Gastroesophageal sphincter (tissue), 3 donors: ENCODE data around the gene RELL1.

Source experiments
- CTCF ChIP-seq, 4 experiments: fragments of 200-600 bp in 2 of 4; fragments of 450-650 bp in 2 of 4; sonication (generic) in 1 of 4; IDR thresholded peaks; one replicate each; pipeline ENCODE4 v1.5.1; 2017 to 2019; ENCODE audit warnings: antibody characterized with exemption in 4 of 4, mild to moderate bottlenecking in 2 of 4, moderate library complexity in 2 of 4
- EP300 ChIP-seq: sonication (generic); formaldehyde crosslinking; IDR thresholded peaks from one replicate; pipeline ENCODE4 v1.6.1; 2017; ENCODE audit warnings: antibody characterized with exemption, mild to moderate bottlenecking
- POLR2A ChIP-seq, 2 donors: fragments of 450-650 bp; IDR thresholded peaks; one replicate each; pipeline ENCODE4 v1.6.1; 2017; ENCODE audit warnings: antibody characterized with exemption in 2 of 2, mild to moderate bottlenecking in 2 of 2, moderate library complexity in 1 of 2
- POLR2AphosphoS5 ChIP-seq: sonication (generic); formaldehyde crosslinking; IDR thresholded peaks from one replicate; pipeline ENCODE4 v1.6.1; 2017; ENCODE audit warnings: antibody characterized with exemption

DNA sequence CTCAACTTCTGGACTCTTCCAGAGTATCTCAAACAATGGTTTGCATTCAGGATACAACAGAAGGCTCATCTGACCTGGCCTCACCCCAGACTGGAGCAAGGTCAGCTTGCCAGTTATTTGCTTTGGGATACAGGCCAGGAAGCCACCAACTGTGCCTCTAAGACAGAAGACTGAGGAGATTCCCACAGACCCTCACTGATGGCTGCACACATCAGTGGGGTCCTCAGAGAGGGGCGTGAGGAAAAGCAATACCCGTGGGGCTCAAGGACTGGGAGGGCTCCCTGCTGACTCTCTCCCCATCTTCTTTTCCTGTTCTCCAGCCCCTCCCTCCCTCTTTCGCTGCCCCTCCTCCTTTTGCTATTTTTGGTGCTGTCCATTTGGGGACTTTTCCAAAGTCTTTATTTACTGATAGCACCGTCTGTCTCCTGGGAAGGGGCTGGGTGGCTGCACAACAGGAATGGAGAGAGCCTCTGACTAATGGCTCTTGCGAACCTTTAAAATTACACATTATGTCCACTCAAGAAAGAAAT, 23.2 kb downstream of the RELL1 start:
- no peak for TF ChIP-seq POLR2AphosphoS5
- no peak for TF ChIP-seq CTCF (IDR thresholded peaks at IDR 0.05)
- TF ChIP-seq POLR2A (IDR thresholded peaks at IDR 0.05): no peak
- TF ChIP-seq EP300: no peak
